C4-2B (cell line): ENCODE data around the gene SEC14L2.

Source experiments
- ZFX ChIP-seq: fragments of 450-650 bp; IDR thresholded peaks from 2 replicates; pipeline ENCODE4 v1.6.1; 2017
- TF ChIP-seq, protein P1 (sequence below): fragments of 450-650 bp; conservative IDR thresholded peaks from 2 replicates; pipeline ENCODE4 v1.5.1; 2017; ENCODE audit warnings: mild to moderate bottlenecking

DNA sequence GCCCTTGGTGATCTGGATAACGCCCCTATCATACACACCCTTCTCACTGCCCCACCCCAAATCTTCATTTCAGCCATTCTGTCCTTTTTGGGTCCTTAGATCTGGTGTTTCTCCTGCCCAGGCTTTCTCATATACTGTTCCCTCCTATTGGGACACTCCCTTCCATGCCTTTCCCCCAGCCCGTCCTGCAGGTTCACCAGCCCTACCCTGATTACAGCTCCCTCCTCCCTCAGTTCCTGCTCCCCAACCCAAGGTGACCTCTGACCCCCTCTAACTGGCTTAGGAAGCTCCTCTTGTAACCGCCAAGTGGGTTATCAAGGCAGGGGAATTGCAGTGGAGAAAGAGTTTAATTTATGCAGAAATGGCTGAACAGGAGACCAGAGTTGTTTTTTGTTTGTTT lies 41.7 kb downstream of the SEC14L2 start:
- TF ChIP-seq, protein P1, sequence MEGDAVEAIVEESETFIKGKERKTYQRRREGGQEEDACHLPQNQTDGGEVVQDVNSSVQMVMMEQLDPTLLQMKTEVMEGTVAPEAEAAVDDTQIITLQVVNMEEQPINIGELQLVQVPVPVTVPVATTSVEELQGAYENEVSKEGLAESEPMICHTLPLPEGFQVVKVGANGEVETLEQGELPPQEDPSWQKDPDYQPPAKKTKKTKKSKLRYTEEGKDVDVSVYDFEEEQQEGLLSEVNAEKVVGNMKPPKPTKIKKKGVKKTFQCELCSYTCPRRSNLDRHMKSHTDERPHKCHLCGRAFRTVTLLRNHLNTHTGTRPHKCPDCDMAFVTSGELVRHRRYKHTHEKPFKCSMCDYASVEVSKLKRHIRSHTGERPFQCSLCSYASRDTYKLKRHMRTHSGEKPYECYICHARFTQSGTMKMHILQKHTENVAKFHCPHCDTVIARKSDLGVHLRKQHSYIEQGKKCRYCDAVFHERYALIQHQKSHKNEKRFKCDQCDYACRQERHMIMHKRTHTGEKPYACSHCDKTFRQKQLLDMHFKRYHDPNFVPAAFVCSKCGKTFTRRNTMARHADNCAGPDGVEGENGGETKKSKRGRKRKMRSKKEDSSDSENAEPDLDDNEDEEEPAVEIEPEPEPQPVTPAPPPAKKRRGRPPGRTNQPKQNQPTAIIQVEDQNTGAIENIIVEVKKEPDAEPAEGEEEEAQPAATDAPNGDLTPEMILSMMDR = no peak
- no peak for TF ChIP-seq ZFX
